DOHH2 (cell line): Measurements from ENCODE around the gene ACAN.

Experiments used
- H3F3A ChIP-seq: fragments of 200-600 bp; sonication (generic), shearing (Covaris generic); 2 replicates; pipeline ENCODE4 v1.6.0; 2016; ENCODE audit warnings: antibody characterized with exemption, mild to moderate bottlenecking; ENCODE audit not compliant: control insufficient read depth, insufficient read depth
- H3K27ac ChIP-seq: fragments of 200-600 bp; sonication (generic); 2 replicates; pipeline ENCODE4 v1.5.1; 2014; ENCODE audit warnings: low read depth, mild to moderate bottlenecking, low read length, moderate library complexity
- H3K27me3 ChIP-seq: fragments of 200-600 bp; sonication (generic); 2 replicates; pipeline ENCODE4 v1.6.1; 2014; ENCODE audit warnings: mild to moderate bottlenecking, low read length, mixed read lengths; ENCODE audit not compliant: control insufficient read depth
- H3K36me3 ChIP-seq: fragments of 200-600 bp; sonication (generic); 2 replicates; pipeline ENCODE4 v1.6.1; 2014; ENCODE audit warnings: mild to moderate bottlenecking, low read length, moderate library complexity, mixed read lengths; ENCODE audit not compliant: control insufficient read depth
- H3K4me1 ChIP-seq: fragments of 200-600 bp; sonication (generic); 2 replicates; pipeline ENCODE4 v1.6.1; 2014; ENCODE audit warnings: mild to moderate bottlenecking, low read length, mixed read lengths; ENCODE audit not compliant: control insufficient read depth
- H3K4me2 ChIP-seq: fragments of 200-600 bp; sonication (generic); 2 replicates; pipeline ENCODE4 v1.6.0; 2014; ENCODE audit warnings: mild to moderate bottlenecking, low read length, moderate library complexity
- H3K4me3 ChIP-seq: fragments of 200-600 bp; sonication (generic); 2 replicates; pipeline ENCODE4 v1.5.1; 2014; ENCODE audit warnings: mild to moderate bottlenecking, low read length, mixed read lengths
- H3K79me2 ChIP-seq: fragments of 200-600 bp; sonication (generic); 2 replicates; pipeline ENCODE4 v1.6.1; 2014; ENCODE audit warnings: mild to moderate bottlenecking, low read length, mixed read lengths; ENCODE audit not compliant: control insufficient read depth
- H3K9me2 ChIP-seq: fragments of 200-600 bp; sonication (generic); replicated peaks from 2 replicates; pipeline ENCODE4 v1.6.1; 2014; ENCODE audit warnings: mild to moderate bottlenecking, low read length, mixed read lengths; ENCODE audit not compliant: control insufficient read depth
- H3K9me3 ChIP-seq: fragments of 200-600 bp; sonication (generic); 2 replicates; pipeline ENCODE4 v1.6.1; 2014; ENCODE audit warnings: antibody characterized with exemption, low read length, mixed read lengths; ENCODE audit not compliant: control insufficient read depth, insufficient read depth
- H4K20me1 ChIP-seq: fragments of 200-600 bp; sonication (generic); 2 replicates; pipeline ENCODE4 v1.6.0; 2014; ENCODE audit warnings: low read depth, mild to moderate bottlenecking, antibody characterized with exemption, low read length, moderate library complexity; ENCODE audit not compliant: control insufficient read depth, insufficient read depth
- CTCF ChIP-seq: fragments of 200-600 bp; sonication (generic); IDR thresholded peaks from one replicate; pipeline ENCODE4 v1.5.1; 2014; ENCODE audit warnings: antibody characterized with exemption, mild to moderate bottlenecking, low read depth, low read length; ENCODE audit not compliant: poor library complexity, severe bottlenecking
- EZH2phosphoT487 ChIP-seq: fragments of 200-600 bp; sonication (generic); IDR thresholded peaks from 2 replicates; pipeline ENCODE4 v1.6.1; 2017; ENCODE audit warnings: borderline replicate concordance, mild to moderate bottlenecking, antibody characterized with exemption, low read length, moderate library complexity, mixed read lengths

ACAN gene

DNA sequence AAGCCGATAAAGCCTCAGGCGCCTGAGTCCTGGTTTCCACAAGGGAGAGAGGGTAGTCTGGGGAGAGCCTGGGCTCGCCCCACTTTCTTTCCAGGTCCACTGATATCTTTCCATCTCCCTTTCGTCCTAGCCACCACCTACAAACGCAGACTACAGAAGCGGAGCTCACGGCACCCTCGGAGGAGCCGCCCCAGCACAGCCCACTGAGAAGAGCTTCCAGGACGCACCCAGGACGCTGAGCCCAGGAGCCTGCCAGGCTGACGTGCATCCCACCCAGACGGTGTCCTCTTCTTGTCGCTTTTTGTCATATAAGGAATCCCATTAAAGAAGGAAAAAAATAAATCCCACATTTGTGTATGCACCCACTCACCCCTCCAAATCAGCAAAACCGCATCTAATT lies 71.0 kb downstream of the ACAN start:
- no peaks in the 10 kb centered on the region for H3K36me3 ChIP-seq
- no peaks in the 10 kb centered on the region for H3F3A ChIP-seq
- H3K4me2 ChIP-seq: no peak overlapping the region
- H4K20me1 ChIP-seq: no peaks in the 10 kb centered on the region
- H3K27ac ChIP-seq: no peak overlapping the region
- TF ChIP-seq EZH2phosphoT487: no peak
- TF ChIP-seq CTCF: no peak
- H3K9me2 ChIP-seq: no peaks in the 10 kb centered on the region
- H3K4me3 ChIP-seq: no peak overlapping the region
- H3K79me2 ChIP-seq: no peaks in the 10 kb centered on the region
- no peaks in the 10 kb centered on the region for H3K27me3 ChIP-seq
- H3K9me3 ChIP-seq: no peaks in the 10 kb centered on the region
- no peaks in the 10 kb centered on the region for H3K4me1 ChIP-seq

- Histone ChIP-seq H3K36me3 (no peaks in the 10 kb centered on the region), H3K9me3 (no peaks in the 10 kb centered on the region), H3K4me3 (no peak overlapping the region), H3K4me1 (no peaks in the 10 kb centered on the region), H3K79me2 (no peaks in the 10 kb centered on the region), H4K20me1 (no peaks in the 10 kb centered on the region), H3K9me2 (no peaks in the 10 kb centered on the region), H3K27me3 (no peaks in the 10 kb centered on the region), H3K27ac (no peak overlapping the region), H3K4me2 (no peak overlapping the region), H3F3A (no peaks in the 10 kb centered on the region)
- TF ChIP-seq CTCF: no peak
- TF ChIP-seq EZH2phosphoT487: no peak
These were observed 71.4 kb downstream of the ACAN start for GRCh38 chr15:88874684-88875083.

GRCh38 chr15:88876573-88876972 lies 73.3 kb downstream of the ACAN start:
- no peak overlapping the region for H3K27ac ChIP-seq
- no peaks in the 10 kb centered on the region for H3K9me2 ChIP-seq
- no peaks in the 10 kb centered on the region for H3F3A ChIP-seq
- no peak overlapping the region for H3K4me2 ChIP-seq
- H3K4me3 ChIP-seq: no peak overlapping the region
- no peak for TF ChIP-seq EZH2phosphoT487
- TF ChIP-seq CTCF: no peak
- no peaks in the 10 kb centered on the region for H4K20me1 ChIP-seq
- H3K79me2 ChIP-seq: no peaks in the 10 kb centered on the region
- no peaks in the 10 kb centered on the region for H3K4me1 ChIP-seq
- H3K36me3 ChIP-seq: no peaks in the 10 kb centered on the region
- H3K27me3 ChIP-seq: no peaks in the 10 kb centered on the region
- no peaks in the 10 kb centered on the region for H3K9me3 ChIP-seq

DNA sequence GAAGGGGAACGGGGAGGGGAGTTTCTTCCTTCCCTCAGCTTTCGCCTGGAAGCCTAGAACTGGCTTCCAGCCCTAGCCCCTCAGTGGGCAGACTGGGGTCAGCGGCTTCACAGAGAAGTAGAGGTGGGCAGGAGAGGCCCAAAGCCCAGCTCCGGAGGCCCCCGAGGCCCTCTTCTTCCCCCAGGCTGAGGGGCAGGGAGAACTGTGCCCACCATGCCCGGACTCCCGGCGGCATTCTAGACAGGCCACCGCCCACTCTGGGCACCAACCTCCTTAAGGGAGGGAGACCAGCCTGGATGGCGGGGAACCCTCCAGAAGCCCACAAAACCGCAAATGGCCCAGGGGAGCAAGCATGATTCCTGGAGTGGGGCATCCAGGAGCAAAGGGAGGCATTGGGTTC lies 74.2 kb downstream of the ACAN start:
- Histone ChIP-seq H3K27ac (no peak overlapping the region), H3K79me2 (no peaks in the 10 kb centered on the region), H3K36me3 (no peaks in the 10 kb centered on the region), H3F3A (no peaks in the 10 kb centered on the region), H3K4me3 (no peak overlapping the region), H3K9me2 (no peaks in the 10 kb centered on the region), H3K4me1 (no peaks in the 10 kb centered on the region), H3K27me3 (no peaks in the 10 kb centered on the region), H4K20me1 (no peaks in the 10 kb centered on the region), H3K9me3 (no peaks in the 10 kb centered on the region), H3K4me2 (no peak overlapping the region)
- no peak for TF ChIP-seq CTCF
- TF ChIP-seq EZH2phosphoT487: no peak
